Measurements from ENCODE around the gene ZSCAN25. TPM values are rescaled to one million over a fixed set of nuclear protein-coding genes. Genes with fewer than 3 reads are reported as not detected.
A peak's percentile ranks its signal among the peaks of the same experiment; 100 is the strongest.
"Not testable (repeated sequence)": the region's sequence is repeated elsewhere in the genome, so short reads cannot be mapped to it uniquely, and the experiment has no call there.

Gene ZSCAN25
- total and polyA plus RNA-seq, 7 donors = 3.6 to 19.9 (median 10.7) TPM

GRCh38 chr7:99579281-99579955 is 37.3 kb upstream of the ZSCAN25 start:
- H3K4me3 ChIP-seq = peak overlapping the region; percentile 52 to 65 (median 58)
- no peak for DNase-seq
- intact Hi-C loops (cut with DNase I) = no loop called here
- H3K4me1 ChIP-seq = peaks cover 0 to 15% (median 4%) of the 10 kb centered on the region in 4 donors
- no peaks in the 10 kb centered on the region for H3K9me3 ChIP-seq
- no peaks in the 10 kb centered on the region for H3K36me3 ChIP-seq
- no peaks in the 10 kb centered on the region for H3K27me3 ChIP-seq
- no peak for TF ChIP-seq POLR2AphosphoS5 (IDR thresholded peaks at IDR 0.05)
- no peak for TF ChIP-seq EP300 (IDR thresholded peaks at IDR 0.05)
- TF ChIP-seq, protein P1, sequence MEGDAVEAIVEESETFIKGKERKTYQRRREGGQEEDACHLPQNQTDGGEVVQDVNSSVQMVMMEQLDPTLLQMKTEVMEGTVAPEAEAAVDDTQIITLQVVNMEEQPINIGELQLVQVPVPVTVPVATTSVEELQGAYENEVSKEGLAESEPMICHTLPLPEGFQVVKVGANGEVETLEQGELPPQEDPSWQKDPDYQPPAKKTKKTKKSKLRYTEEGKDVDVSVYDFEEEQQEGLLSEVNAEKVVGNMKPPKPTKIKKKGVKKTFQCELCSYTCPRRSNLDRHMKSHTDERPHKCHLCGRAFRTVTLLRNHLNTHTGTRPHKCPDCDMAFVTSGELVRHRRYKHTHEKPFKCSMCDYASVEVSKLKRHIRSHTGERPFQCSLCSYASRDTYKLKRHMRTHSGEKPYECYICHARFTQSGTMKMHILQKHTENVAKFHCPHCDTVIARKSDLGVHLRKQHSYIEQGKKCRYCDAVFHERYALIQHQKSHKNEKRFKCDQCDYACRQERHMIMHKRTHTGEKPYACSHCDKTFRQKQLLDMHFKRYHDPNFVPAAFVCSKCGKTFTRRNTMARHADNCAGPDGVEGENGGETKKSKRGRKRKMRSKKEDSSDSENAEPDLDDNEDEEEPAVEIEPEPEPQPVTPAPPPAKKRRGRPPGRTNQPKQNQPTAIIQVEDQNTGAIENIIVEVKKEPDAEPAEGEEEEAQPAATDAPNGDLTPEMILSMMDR (IDR thresholded peaks at IDR 0.05) = no peak
- no peak for TF ChIP-seq POLR2A (IDR thresholded peaks at IDR 0.05)
- WGBS, 2 donors = 55 to 62% methylated on average over 10 of the region's 10 CpGs
- H3K27ac ChIP-seq = peak overlapping the region in 2 of 4 donors; percentile 50 to 67

GRCh38 chr7:99579956-99580777 is 36.6 kb upstream of the ZSCAN25 start:
- WGBS, 2 donors = 3 to 6% methylated on average over 54 of the region's 54 CpGs
- DNase-seq = no peak
- H3K9me3 ChIP-seq = no peaks in the 10 kb centered on the region
- peaks cover 0 to 15% (median 4%) of the 10 kb centered on the region in 4 donors for H3K4me1 ChIP-seq
- H3K27me3 ChIP-seq = no peaks in the 10 kb centered on the region
- intact Hi-C loops (cut with DNase I) = no loop called here
- TF ChIP-seq POLR2AphosphoS5 (IDR thresholded peaks at IDR 0.05) (peak in 1 of 4 donors; percentile 25), EP300 (IDR thresholded peaks at IDR 0.05) (no peak), POLR2A (IDR thresholded peaks at IDR 0.05) (no peak)
- TF ChIP-seq, protein P1 (IDR thresholded peaks at IDR 0.05) = peak in 1 of 4 experiments; percentile 21
- no peaks in the 10 kb centered on the region for H3K36me3 ChIP-seq
- H3K4me3 ChIP-seq = peak overlapping the region; percentile 52 to 65 (median 58)
- H3K27ac ChIP-seq = peak overlapping the region; percentile 50 to 67 (median 61)

GRCh38 chr7:99580778-99581332 is 35.9 kb upstream of the ZSCAN25 start:
- H3K27me3 ChIP-seq; intact Hi-C loops (cut with DNase I); DNase-seq; H3K9me3 ChIP-seq; H3K36me3 ChIP-seq: not testable (repeated sequence)
- Histone ChIP-seq H3K4me3 (peak overlapping the region; percentile 52 to 65 (median 58)), H3K27ac (peak overlapping the region; percentile 50 to 67 (median 61)), H3K4me1 (peaks cover 0 to 15% (median 4%) of the 10 kb centered on the region in 4 donors)
- 49 to 63% methylated on average over 4 of the region's 4 CpGs for WGBS, 2 donors

- H3K4me1 ChIP-seq = no peaks in the 10 kb centered on the region
- no peaks in the 10 kb centered on the region for H3K27me3 ChIP-seq
- no peaks in the 10 kb centered on the region for H3K36me3 ChIP-seq
- no peak for DNase-seq
- TF ChIP-seq EP300 (IDR thresholded peaks at IDR 0.05) (no peak), POLR2A (IDR thresholded peaks at IDR 0.05) (no peak), POLR2AphosphoS5 (IDR thresholded peaks at IDR 0.05) (no peak)
- TF ChIP-seq, protein P1 (IDR thresholded peaks at IDR 0.05) = no peak
- intact Hi-C loops (cut with DNase I) = no loop called here
- WGBS, 2 donors = 73 to 86% methylated on average over 3 of the region's 3 CpGs
- no peak overlapping the region for H3K27ac ChIP-seq
- H3K9me3 ChIP-seq = no peaks in the 10 kb centered on the region
- H3K4me3 ChIP-seq = no peak overlapping the region
These were observed 27.9 kb upstream of the ZSCAN25 start for GRCh38 chr7:99588868-99589267.
